Cerebellar nuclear complex (tissue), 1 donor: ENCODE data around the gene DDC.
"Not testable (repeated sequence)": the region's sequence is repeated elsewhere in the genome, so short reads cannot be mapped to it uniquely, and the experiment has no call there.

Experiments used
- DNase-seq, 2 experiments: peaks; one replicate each; lab custom pipeline; 2025; lab: John Stamatoyannopoulos, UW

DDC gene

GRCh38 chr7:50554431-50555322, 10.5 kb downstream of the DDC start:
- no peak for DNase-seq

GRCh38 chr7:50553973-50554372, 11.2 kb downstream of the DDC start:
- DNase-seq = no peak

- no peak for DNase-seq
Observed at GRCh38 chr7:50552921-50553320, 12.3 kb downstream of the DDC start.

- DNase-seq = no peak
Observed at GRCh38 chr7:50552139-50552538, 13.1 kb downstream of the DDC start.

GRCh38 chr7:50545613-50546012, 19.6 kb downstream of the DDC start:
- not testable (repeated sequence) for DNase-seq

- no peak for DNase-seq
Observed at GRCh38 chr7:50544992-50545391, 20.2 kb downstream of the DDC start.

GRCh38 chr7:50543776-50544442, 21.3 kb downstream of the DDC start:
- DNase-seq = no peak

GRCh38 chr7:50542132-50542531, 23.1 kb downstream of the DDC start:
- no peak for DNase-seq

- no peak for DNase-seq
Observed at GRCh38 chr7:50540785-50541579, 24.2 kb downstream of the DDC start.

GRCh38 chr7:50539725-50540124, 25.5 kb downstream of the DDC start:
- no peak for DNase-seq

GRCh38 chr7:50538478-50538877, 26.7 kb downstream of the DDC start:
- DNase-seq = no peak

- DNase-seq = no peak
Observed at GRCh38 chr7:50537417-50537816, 27.8 kb downstream of the DDC start.

- DNase-seq = not testable (repeated sequence)
Observed at GRCh38 chr7:50535291-50535711, 29.9 kb downstream of the DDC start.

- no peak for DNase-seq
Observed at GRCh38 chr7:50534690-50535290, 30.4 kb downstream of the DDC start.

- no peak for DNase-seq
Observed at GRCh38 chr7:50533866-50534265, 31.3 kb downstream of the DDC start.

- no peak for DNase-seq
Observed at GRCh38 chr7:50531928-50532327, 33.3 kb downstream of the DDC start.

GRCh38 chr7:50531401-50531911, 33.7 kb downstream of the DDC start:
- no peak for DNase-seq

- no peak for DNase-seq
Observed at GRCh38 chr7:50530766-50531165, 34.4 kb downstream of the DDC start.

- DNase-seq = no peak
Observed at GRCh38 chr7:50529093-50529862, 35.9 kb downstream of the DDC start.

- no peak for DNase-seq
Observed at GRCh38 chr7:50528266-50529092, 36.7 kb downstream of the DDC start.
